GM12878 (cell line): ENCODE results near the gene HMG20B. TPM values are rescaled to one million over a fixed set of nuclear protein-coding genes. Genes with fewer than 3 reads are reported as not detected.
"Not testable (repeated sequence)": the region's sequence is repeated elsewhere in the genome, so short reads cannot be mapped to it uniquely, and the experiment has no call there.

Experiments used
- ATAC-seq: fragments of 200-7000 bp; cut with Tn5 transposase; 3 replicates; pipeline ENCODE4 v1.9.1; 2020; ENCODE audit warnings: mild to moderate bottlenecking, moderate library complexity
- BruUV-seq: library from RNA; stranded (reverse); fragments of 400-500 nt; replicated peaks from 2 replicates; lab custom pipeline; 2021; lab: Mats Ljungman, UMichigan
- CTCF ChIA-PET: fragments of 300-600 bp; sonication (Branson Sonifier 250); formaldehyde crosslinking; extraction: SDS; loops from one replicate; lab custom pipeline; 2021; ENCODE audit warnings: inconsistent platforms; lab: Yijun Ruan, JAX
- POLR2A ChIA-PET: fragments of 350-600 bp; formaldehyde crosslinking; extraction: SDS; loops from one replicate; lab custom pipeline; 2021; ENCODE audit warnings: inconsistent platforms; lab: Charles Lee
- RAD21 ChIA-PET: fragments of 300-600 bp; sonication (Branson Sonifier 250); formaldehyde crosslinking; loops from one replicate; lab custom pipeline; 2023; ENCODE audit warnings: antibody characterized with exemption; ENCODE audit not compliant: unreplicated experiment; lab: Charles Lee
- SMC1A ChIA-PET: fragments of 300-600 bp; sonication (Branson Sonifier 250); formaldehyde crosslinking; loops from one replicate; lab custom pipeline; 2023; ENCODE audit not compliant: unreplicated experiment, uncharacterized antibody; lab: Charles Lee
- DNase-seq: peaks from one replicate; pipeline ENCODE4 v3.0.0-alpha.2; 2011; ENCODE audit warnings: low read depth, low spot score
- FAIRE-seq: peaks from 3 replicates; lab custom pipeline; 2011; peaks lifted over from hg19 to GRCh38; lab: Jason Lieb, UNC
- H2AFZ ChIP-seq: 2 replicates; pipeline ENCODE4 v1.6.0; 2011; ENCODE audit warnings: low read depth, low read length, control low read depth; ENCODE audit not compliant: control insufficient read depth
- H3K27ac ChIP-seq: 2 replicates; pipeline ENCODE4 v1.5.1; 2011; ENCODE audit warnings: control low read depth; ENCODE audit not compliant: control insufficient read depth, insufficient read depth
- H3K27me3 ChIP-seq, 2 experiments: replicated peaks in 1 of 2; 2 replicates each; pipeline versions ENCODE4 v1.6.0 to v1.6.1; 2011; ENCODE audit warnings: low read length in 1 of 2; ENCODE audit not compliant: control insufficient read depth in 2 of 2, insufficient read depth in 2 of 2
- H3K36me3 ChIP-seq, 2 experiments: 2 replicates each; pipeline ENCODE4 v1.5.1; 2011; ENCODE audit warnings: low read length in 1 of 2; ENCODE audit not compliant: control insufficient read depth in 2 of 2, insufficient read depth in 2 of 2
- H3K4me1 ChIP-seq: 2 replicates; pipeline ENCODE4 v1.6.1; 2011; ENCODE audit warnings: mild to moderate bottlenecking, low read length, moderate library complexity, mixed read lengths; ENCODE audit not compliant: control insufficient read depth, insufficient read depth
- H3K4me2 ChIP-seq: 2 replicates; pipeline ENCODE4 v1.6.0; 2011; ENCODE audit warnings: control low read depth; ENCODE audit not compliant: control insufficient read depth, insufficient read depth
- H3K4me3 ChIP-seq: fragments of 200-600 bp; sonication (generic); 2 replicates; pipeline ENCODE4 v1.5.1; 2016
- H3K79me2 ChIP-seq: 2 replicates; pipeline ENCODE4 v1.6.0; 2011; ENCODE audit warnings: low read length; ENCODE audit not compliant: control insufficient read depth, insufficient read depth
- H3K9ac ChIP-seq: 2 replicates; pipeline ENCODE4 v1.8.0; 2011; ENCODE audit warnings: low read length, control low read depth, mixed read lengths; ENCODE audit not compliant: control insufficient read depth, insufficient read depth
- H3K9me3 ChIP-seq: replicated peaks from 3 replicates; pipeline ENCODE4 v1.5.1; 2011; ENCODE audit warnings: mild to moderate bottlenecking, low read length; ENCODE audit not compliant: control insufficient read depth, insufficient read depth
- H4K20me1 ChIP-seq: 2 replicates; pipeline ENCODE4 v1.6.0; 2011; ENCODE audit not compliant: control insufficient read depth, insufficient read depth
- WGBS: methylation state at CpG from one replicate; pipeline ENCODE4 v1.1.6; 2016; ENCODE audit warnings: low lambda C conversion rate; ENCODE audit not compliant: insufficient replicate concordance, insufficient coverage; ENCODE audit errors: missing lambda C conversion rate; 5-methylcytosine and 5-hydroxymethylcytosine counted together
- in situ Hi-C: fragments of 300-500 bp; cut with MboI; formaldehyde crosslinking; loops from 9 replicates; pipeline ENCODE4 v1.14.3; 2018; ENCODE audit warnings: mixed read lengths
- intact Hi-C: fragments of 100-400 bp; cut with micrococcal nuclease; formaldehyde crosslinking; loops from one replicate; pipeline ENCODE4 v1.14.2; 2022; ENCODE audit not compliant: unreplicated experiment
- polyA plus RNA-seq, 11 experiments: library from polyadenylated mRNA; depleted of rRNA in 4 of 11; unstranded in 6 of 11; stranded (reverse) in 5 of 11; fragments of >200 nt; fragmentation: Nextera tagmentation in 4 of 11; fragmentation: Illumina TruSeq in 1 of 11; extraction: Ambion mirVana in 4 of 11; extraction: Trizol in 1 of 11; gene quantifications; 1 replicate in 1 of 11; 2 replicates in 10 of 11; pipeline versions ENCODE4 v1.2.1 to v1.2.3, GENCODE V29; 2011 to 2016; ENCODE audit warnings: inconsistent platforms in 2 of 11, missing spikeins in 2 of 11, low read depth in 1 of 11
- total RNA-seq, 4 experiments: library from RNA; depleted of rRNA in 3 of 4; stranded (reverse); fragments of >200 nt in 3 of 4; fragmentation: Illumina TruSeq in 1 of 4; extraction: Trizol in 1 of 4; gene quantifications; 2 replicates each; pipeline versions ENCODE4 v1.2.1 to v1.2.3, GENCODE V29; 2013 to 2021
- TF ChIP-seq, protein P1 (sequence below): fragments of 450-650 bp; formaldehyde crosslinking; IDR thresholded peaks from 2 replicates; pipeline ENCODE4 v1.5.0; 2022; ENCODE audit warnings: mild to moderate bottlenecking, missing genetic modification characterization

Gene HMG20B
- total and polyA plus RNA-seq, 10 of the 15 experiments (the other 5 are each of a cell fraction or from before 2014, with no cell fraction given), result 0.37 to 92.7 (median 47.0) TPM

GRCh38 chr19:3580156-3580934, 7.6 kb downstream of the HMG20B start (continued):
- TF ChIP-seq, protein P1, sequence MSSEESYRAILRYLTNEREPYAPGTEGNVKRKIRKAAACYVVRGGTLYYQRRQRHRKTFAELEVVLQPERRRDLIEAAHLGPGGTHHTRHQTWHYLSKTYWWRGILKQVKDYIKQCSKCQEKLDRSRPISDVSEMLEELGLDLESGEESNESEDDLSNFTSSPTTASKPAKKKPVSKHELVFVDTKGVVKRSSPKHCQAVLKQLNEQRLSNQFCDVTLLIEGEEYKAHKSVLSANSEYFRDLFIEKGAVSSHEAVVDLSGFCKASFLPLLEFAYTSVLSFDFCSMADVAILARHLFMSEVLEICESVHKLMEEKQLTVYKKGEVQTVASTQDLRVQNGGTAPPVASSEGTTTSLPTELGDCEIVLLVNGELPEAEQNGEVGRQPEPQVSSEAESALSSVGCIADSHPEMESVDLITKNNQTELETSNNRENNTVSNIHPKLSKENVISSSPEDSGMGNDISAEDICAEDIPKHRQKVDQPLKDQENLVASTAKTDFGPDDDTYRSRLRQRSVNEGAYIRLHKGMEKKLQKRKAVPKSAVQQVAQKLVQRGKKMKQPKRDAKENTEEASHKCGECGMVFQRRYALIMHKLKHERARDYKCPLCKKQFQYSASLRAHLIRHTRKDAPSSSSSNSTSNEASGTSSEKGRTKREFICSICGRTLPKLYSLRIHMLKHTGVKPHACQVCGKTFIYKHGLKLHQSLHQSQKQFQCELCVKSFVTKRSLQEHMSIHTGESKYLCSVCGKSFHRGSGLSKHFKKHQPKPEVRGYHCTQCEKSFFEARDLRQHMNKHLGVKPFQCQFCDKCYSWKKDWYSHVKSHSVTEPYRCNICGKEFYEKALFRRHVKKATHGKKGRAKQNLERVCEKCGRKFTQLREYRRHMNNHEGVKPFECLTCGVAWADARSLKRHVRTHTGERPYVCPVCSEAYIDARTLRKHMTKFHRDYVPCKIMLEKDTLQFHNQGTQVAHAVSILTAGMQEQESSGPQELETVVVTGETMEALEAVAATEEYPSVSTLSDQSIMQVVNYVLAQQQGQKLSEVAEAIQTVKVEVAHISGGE, result no peak

DNA sequence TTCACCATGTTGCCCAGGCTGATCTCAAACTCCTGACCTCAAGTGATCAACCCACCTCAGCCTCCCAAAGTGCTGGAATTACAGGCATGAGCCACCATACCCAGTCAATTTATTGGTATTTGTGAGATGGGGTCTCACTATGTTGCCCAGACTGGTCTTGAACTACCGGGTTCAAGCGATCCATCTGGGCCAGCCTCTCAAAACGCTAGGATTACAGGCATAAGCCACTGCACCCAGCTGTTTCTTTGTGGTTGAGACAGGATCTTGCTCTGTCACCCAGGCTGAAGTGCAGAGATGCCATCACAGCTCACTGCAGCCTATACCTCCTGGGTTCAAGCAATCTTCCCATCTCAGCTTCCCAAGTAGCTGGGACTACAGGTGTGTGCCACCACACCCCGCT, 9.0 kb downstream of the HMG20B start:
- H3K36me3 ChIP-seq, FAIRE-seq, POLR2A ChIA-PET, BruUV-seq, H3K9me3 ChIP-seq, RAD21 ChIA-PET, H3K4me2 ChIP-seq, H3K27me3 ChIP-seq, DNase-seq, H4K20me1 ChIP-seq, H3K9ac ChIP-seq, SMC1A ChIA-PET, H3K4me3 ChIP-seq, ATAC-seq, in situ Hi-C loops, H3K79me2 ChIP-seq, intact Hi-C loops, H3K27ac ChIP-seq, H2AFZ ChIP-seq, H3K4me1 ChIP-seq: not testable (repeated sequence)
- 56% methylated on average over 4 of the region's 4 CpGs for WGBS
- CTCF ChIA-PET, result interaction anchor here (0.7 to 1.4 kb wide), 2 partner anchors 9 to 114 kb away, joined by 3 to 7 read pairs; no protein-coding TSS in a partner anchor

- CTCF ChIA-PET, result interaction anchor here (0.8 to 1.7 kb wide), 5 partner anchors 8 to 39 kb away, joined by 3 to 4 read pairs (median 3); no protein-coding TSS in a partner anchor
- H3K27ac ChIP-seq, H3K79me2 ChIP-seq, H3K27me3 ChIP-seq, H3K9ac ChIP-seq, H3K4me3 ChIP-seq, FAIRE-seq, SMC1A ChIA-PET, H2AFZ ChIP-seq, H3K4me2 ChIP-seq, H4K20me1 ChIP-seq, H3K9me3 ChIP-seq, intact Hi-C loops, ATAC-seq, BruUV-seq, H3K36me3 ChIP-seq, DNase-seq, H3K4me1 ChIP-seq, in situ Hi-C loops: not testable (repeated sequence)
- 44% methylated on average over 15 of the region's 15 CpGs for WGBS
- RAD21 ChIA-PET, result interaction anchor here (0.8 kb wide), 1 partner anchor 30 kb away, joined by 4 read pairs; no protein-coding TSS in a partner anchor
- POLR2A ChIA-PET, result interaction anchor here (0.6 kb wide), 2 partner anchors 32 to 387 kb away, joined by 3 read pairs; no protein-coding TSS in a partner anchor
Measured at GRCh38 chr19:3584036-3584802, 11.5 kb downstream of the HMG20B start.
